ENCODE measurements around the gene ANKH. TPM values are rescaled to one million over a fixed set of nuclear protein-coding genes. Genes with fewer than 3 reads are reported as not detected.

The ANKH gene
- total RNA-seq, 1 experiment from 2014 or later: 4.7 TPM

GRCh38 chr5:14662721-14663260 is 208.8 kb downstream of the ANKH start:
- H3K36me3 ChIP-seq (ENCODE audit: control insufficient read depth, insufficient read depth, low read length): no peaks in the 10 kb centered on the region
- DNase-seq: no peak
- Mint-ChIP-seq H3K27me3 (ENCODE audit: insufficient read depth, unreplicated experiment) (no peaks in the 10 kb centered on the region), H3K4me1 (ENCODE audit: low read depth, unreplicated experiment) (peaks cover 18% of the 10 kb centered on the region), H3K9me3 (ENCODE audit: unreplicated experiment) (no peaks in the 10 kb centered on the region), H3K36me3 (ENCODE audit: insufficient read depth, unreplicated experiment) (peaks cover 9% of the 10 kb centered on the region), H3K4me3 (ENCODE audit: unreplicated experiment) (no peak overlapping the region), H3K27ac (ENCODE audit: unreplicated experiment) (no peak overlapping the region)
- intact Hi-C loops (cut with micrococcal nuclease; ENCODE audit: unreplicated experiment): no loop called here
- no peak for TF ChIP-seq CTCF (IDR thresholded peaks at IDR 0.05; ENCODE audit: insufficient read depth in 1 of 2, low read depth in 1 of 2, low read length in 1 of 2, severe bottlenecking in 1 of 2, unreplicated experiment in 1 of 2)
- no TSS peak for BruUV-seq (replicated peaks)
- POLR2A ChIA-PET: no interaction called here
- CTCF ChIA-PET: no interaction called here
- H3K4me1 ChIP-seq: peaks cover 15% of the 10 kb centered on the region
- no peaks in the 10 kb centered on the region for H3K9me3 ChIP-seq
- H3K27me3 ChIP-seq (replicated peaks; ENCODE audit: control insufficient read depth, insufficient read depth, low read length): no peaks in the 10 kb centered on the region
- H3K4me3 ChIP-seq (ENCODE audit: low read depth, low read length): no peak overlapping the region

GRCh38 chr5:14660833-14661232 is 210.7 kb downstream of the ANKH start:
- POLR2A ChIA-PET: no interaction called here
- CTCF ChIA-PET: interaction anchor here (1.0 kb wide), 1 partner anchor 12 kb away, joined by 3 read pairs; no protein-coding TSS in a partner anchor
- no peak overlapping the region for H3K27ac Mint-ChIP-seq (ENCODE audit: unreplicated experiment)
- H3K27me3 Mint-ChIP-seq (ENCODE audit: insufficient read depth, unreplicated experiment): no peaks in the 10 kb centered on the region
- BruUV-seq (replicated peaks): no TSS peak
- Histone ChIP-seq H3K27me3 (replicated peaks; ENCODE audit: control insufficient read depth, insufficient read depth, low read length) (no peaks in the 10 kb centered on the region), H3K36me3 (ENCODE audit: control insufficient read depth, insufficient read depth, low read length) (no peaks in the 10 kb centered on the region), H3K9me3 (no peaks in the 10 kb centered on the region), H3K4me3 (ENCODE audit: low read depth, low read length) (no peak overlapping the region), H3K4me1 (peaks cover 10% of the 10 kb centered on the region)
- intact Hi-C loops (cut with micrococcal nuclease; ENCODE audit: unreplicated experiment): no loop called here
- H3K9me3 Mint-ChIP-seq (ENCODE audit: unreplicated experiment): no peaks in the 10 kb centered on the region
- peaks cover 6% of the 10 kb centered on the region for H3K36me3 Mint-ChIP-seq (ENCODE audit: insufficient read depth, unreplicated experiment)
- peaks cover 5% of the 10 kb centered on the region for H3K4me1 Mint-ChIP-seq (ENCODE audit: low read depth, unreplicated experiment)
- H3K4me3 Mint-ChIP-seq (ENCODE audit: unreplicated experiment): no peak overlapping the region
- TF ChIP-seq CTCF (IDR thresholded peaks at IDR 0.05; ENCODE audit: insufficient read depth in 1 of 2, low read depth in 1 of 2, low read length in 1 of 2, severe bottlenecking in 1 of 2, unreplicated experiment in 1 of 2): no peak
- no peak for DNase-seq

- Mint-ChIP-seq H3K27me3 (ENCODE audit: insufficient read depth, unreplicated experiment) (no peaks in the 10 kb centered on the region), H3K4me1 (ENCODE audit: low read depth, unreplicated experiment) (peaks cover 5% of the 10 kb centered on the region), H3K36me3 (ENCODE audit: insufficient read depth, unreplicated experiment) (peaks cover 6% of the 10 kb centered on the region), H3K27ac (ENCODE audit: unreplicated experiment) (no peak overlapping the region), H3K9me3 (ENCODE audit: unreplicated experiment) (no peaks in the 10 kb centered on the region), H3K4me3 (ENCODE audit: unreplicated experiment) (no peak overlapping the region)
- TF ChIP-seq CTCF (IDR thresholded peaks at IDR 0.05; ENCODE audit: insufficient read depth in 1 of 2, low read depth in 1 of 2, low read length in 1 of 2, severe bottlenecking in 1 of 2, unreplicated experiment in 1 of 2): no peak
- 0 out of 2 replicates have a peak, but pooled peaks cover 6% of the 10 kb centered on the region for H3K4me1 ChIP-seq
- no peaks in the 10 kb centered on the region for H3K9me3 ChIP-seq
- ChIA-PET POLR2A (no interaction called here), CTCF (no interaction called here)
- no TSS peak for BruUV-seq (replicated peaks)
- H3K4me3 ChIP-seq (ENCODE audit: low read depth, low read length): no peak overlapping the region
- H3K36me3 ChIP-seq (ENCODE audit: control insufficient read depth, insufficient read depth, low read length): no peaks in the 10 kb centered on the region
- intact Hi-C loops (cut with micrococcal nuclease; ENCODE audit: unreplicated experiment): no loop called here
- DNase-seq: no peak
- H3K27me3 ChIP-seq (replicated peaks; ENCODE audit: control insufficient read depth, insufficient read depth, low read length): no peaks in the 10 kb centered on the region
Observed at GRCh38 chr5:14659821-14660607, 211.6 kb downstream of the ANKH start.

Data from Caco-2 (cell line).